Nucleus accumbens (tissue), 56 donors: ENCODE results near the gene SDR42E2.
"Not testable (repeated sequence)": the region's sequence is repeated elsewhere in the genome, so short reads cannot be mapped to it uniquely, and the experiment has no call there.

Experiments
- DNase-seq, 56 donors: peaks; one replicate each; lab custom pipeline; 2025; lab: John Stamatoyannopoulos, UW

Gene SDR42E2

GRCh38 chr16:22206842-22207714 lies 44.8 kb downstream of the SDR42E2 start:
- peak in 51 of 56 donors; percentile 11 to 84 (median 49) for DNase-seq

- no peak for DNase-seq
These were observed 45.5 kb downstream of the SDR42E2 start for GRCh38 chr16:22207715-22208360.

DNA sequence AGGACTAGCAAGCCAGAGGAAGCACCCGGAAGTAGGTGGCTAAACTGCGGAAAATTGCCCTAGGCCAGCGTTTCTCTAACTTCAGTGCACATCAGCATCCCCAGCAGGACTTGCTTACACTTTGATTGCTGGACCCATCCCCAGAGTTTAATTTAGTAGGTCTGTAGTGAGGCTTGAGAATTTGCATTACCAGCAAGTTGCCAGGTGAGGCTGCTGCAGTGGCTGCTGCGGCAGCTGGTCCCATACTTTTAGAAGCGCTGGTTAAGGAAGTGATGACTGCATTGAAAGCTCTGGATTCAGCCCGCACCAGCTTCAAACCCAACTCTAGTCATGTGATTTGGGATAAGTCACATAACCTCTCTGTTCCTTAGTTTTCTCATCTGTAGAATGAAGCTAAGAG lies 48.0 kb downstream of the SDR42E2 start:
- no peak for DNase-seq

- DNase-seq: no peak
These were observed 48.5 kb downstream of the SDR42E2 start for GRCh38 chr16:22210854-22211253.

DNA sequence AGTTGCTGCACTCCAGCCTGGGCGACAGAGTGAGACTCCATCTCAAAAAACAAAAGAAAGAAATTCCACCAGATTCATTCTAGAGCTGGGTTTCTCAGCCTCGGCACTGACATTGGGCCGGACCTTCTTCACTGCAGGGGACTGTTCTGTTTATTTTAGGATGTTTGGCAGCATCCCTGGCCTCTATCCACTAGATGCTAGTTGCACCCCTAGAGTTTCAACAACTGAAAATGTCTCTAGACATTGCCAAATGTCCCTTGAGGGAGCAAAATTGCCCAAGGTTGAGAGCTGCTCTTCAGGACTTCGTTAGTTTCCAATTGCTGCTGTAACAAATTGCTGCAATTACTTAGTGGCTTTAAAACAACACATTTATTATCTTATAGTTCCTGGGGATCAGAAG lies 50.9 kb downstream of the SDR42E2 start:
- no peak for DNase-seq

DNA sequence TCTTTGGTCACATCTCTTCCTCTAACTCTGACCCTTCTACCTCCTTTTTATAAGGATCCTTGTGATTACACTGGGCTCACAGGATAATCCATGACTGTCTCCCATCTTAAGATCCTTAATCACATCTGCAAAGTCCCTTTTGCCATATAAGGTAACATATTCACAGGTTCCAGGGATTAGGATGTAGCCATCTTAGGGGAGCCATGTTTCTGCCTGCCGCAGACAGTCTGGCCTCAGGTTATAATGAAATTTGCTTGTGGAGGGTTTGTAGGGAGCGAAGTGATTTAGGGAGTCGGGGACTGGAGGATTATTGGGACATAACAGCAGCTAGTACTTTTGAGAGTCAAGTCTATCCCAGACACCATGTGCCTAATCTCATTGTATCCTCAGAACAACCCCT lies 51.5 kb downstream of the SDR42E2 start:
- DNase-seq: no peak

- DNase-seq: no peak
These were observed 52.1 kb downstream of the SDR42E2 start for GRCh38 chr16:22214402-22214801.

GRCh38 chr16:22214889-22215288 lies 52.6 kb downstream of the SDR42E2 start:
- no peak for DNase-seq

- DNase-seq: no peak
These were observed 54.0 kb downstream of the SDR42E2 start for GRCh38 chr16:22216191-22216831.

- not testable (repeated sequence) for DNase-seq
These were observed 54.5 kb downstream of the SDR42E2 start for GRCh38 chr16:22216832-22217225.

DNA sequence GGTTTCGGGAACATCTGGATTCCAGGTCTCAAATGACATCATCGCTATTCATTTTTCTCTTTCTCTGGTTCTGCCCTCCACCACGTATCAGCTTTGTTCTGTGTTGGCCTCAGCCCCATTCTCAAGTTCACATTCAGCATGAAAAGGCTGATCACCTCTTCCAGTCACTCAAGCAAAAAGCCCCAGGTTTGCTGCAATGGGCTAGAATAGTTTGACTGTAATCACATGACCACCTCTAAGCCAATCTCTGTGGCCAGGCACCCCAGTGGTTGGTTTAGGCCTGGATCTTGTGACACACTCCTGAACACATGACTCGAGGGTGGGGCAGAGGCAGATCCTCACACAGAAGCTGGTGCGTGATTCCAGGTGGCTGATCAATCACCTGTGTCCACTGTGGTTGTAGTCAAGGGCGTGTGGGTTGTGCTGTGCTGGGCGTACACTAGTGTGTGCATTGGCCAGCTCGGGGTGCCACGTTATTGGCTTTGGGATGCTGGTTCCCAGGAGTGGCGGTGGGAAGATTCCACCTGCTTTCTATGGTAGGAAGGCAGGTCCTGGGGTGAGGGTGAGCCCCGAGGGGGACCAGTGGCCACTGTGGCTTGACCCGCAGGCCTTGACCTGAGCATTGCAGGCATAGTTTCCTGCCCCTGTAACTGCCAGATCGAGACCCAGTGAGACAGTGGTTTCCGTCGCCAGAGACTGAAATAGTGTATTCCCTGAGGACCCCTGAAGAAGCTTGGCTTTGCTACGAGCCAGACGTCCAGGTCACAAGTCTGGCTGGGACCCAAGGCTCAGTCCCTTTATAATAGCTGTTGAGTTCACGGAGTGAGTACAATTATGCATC lies 55.8 kb downstream of the SDR42E2 start:
- DNase-seq: peak in 1 of 56 donors; percentile 3

GRCh38 chr16:22219389-22220068 lies 57.2 kb downstream of the SDR42E2 start:
- DNase-seq: no peak

GRCh38 chr16:22220069-22220440 lies 57.7 kb downstream of the SDR42E2 start:
- peak in 1 of 56 donors; percentile 3 for DNase-seq

DNA sequence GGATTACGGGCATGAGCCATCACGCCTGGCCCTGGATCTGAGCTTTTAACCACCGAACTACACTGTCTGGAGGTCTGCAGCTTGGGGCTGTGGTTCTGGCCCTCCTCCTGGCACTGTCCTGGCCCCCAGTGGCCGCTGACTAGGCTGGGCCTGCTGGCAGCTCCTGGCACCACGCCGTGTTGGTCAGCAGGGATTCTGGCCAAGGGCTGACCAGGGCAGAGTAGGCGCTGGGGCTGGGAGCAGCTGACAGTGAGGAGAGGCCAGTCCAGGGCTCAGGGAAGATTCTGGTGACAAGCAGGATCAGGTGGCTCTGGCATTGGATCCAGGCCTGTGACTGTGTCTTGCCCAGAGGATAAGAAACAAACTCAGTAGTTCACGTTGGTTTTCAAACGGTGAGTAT lies 58.4 kb downstream of the SDR42E2 start:
- DNase-seq: peak in 46 of 56 donors; percentile 1 to 83 (median 35)

DNA sequence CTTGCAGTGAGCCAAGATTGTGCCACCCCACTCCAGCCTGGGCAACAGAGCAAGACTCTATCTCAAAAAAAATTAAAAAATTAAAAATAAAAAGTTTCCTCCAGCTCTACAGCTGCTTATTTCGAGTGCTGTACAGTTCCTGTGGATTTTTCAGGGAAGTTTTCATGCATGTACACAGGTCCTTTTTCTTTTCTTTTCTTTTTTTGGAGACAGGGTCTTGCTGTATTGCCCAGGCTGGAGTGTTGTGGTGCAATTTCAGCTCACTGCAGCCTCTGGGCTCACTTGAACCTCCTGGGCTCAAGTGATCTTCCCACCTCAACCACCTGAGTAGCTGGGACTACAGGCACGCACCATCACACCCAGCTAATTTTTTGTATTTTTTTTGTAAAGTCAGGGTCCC lies 59.7 kb downstream of the SDR42E2 start:
- no peak for DNase-seq

- DNase-seq: no peak
These were observed 60.7 kb downstream of the SDR42E2 start for GRCh38 chr16:22222998-22223397.

- DNase-seq: peak in 48 of 56 donors; percentile 1 to 91 (median 38)
These were observed 62.8 kb downstream of the SDR42E2 start for GRCh38 chr16:22225060-22225459.

GRCh38 chr16:22229889-22230288 lies 67.6 kb downstream of the SDR42E2 start:
- no peak for DNase-seq

DNA sequence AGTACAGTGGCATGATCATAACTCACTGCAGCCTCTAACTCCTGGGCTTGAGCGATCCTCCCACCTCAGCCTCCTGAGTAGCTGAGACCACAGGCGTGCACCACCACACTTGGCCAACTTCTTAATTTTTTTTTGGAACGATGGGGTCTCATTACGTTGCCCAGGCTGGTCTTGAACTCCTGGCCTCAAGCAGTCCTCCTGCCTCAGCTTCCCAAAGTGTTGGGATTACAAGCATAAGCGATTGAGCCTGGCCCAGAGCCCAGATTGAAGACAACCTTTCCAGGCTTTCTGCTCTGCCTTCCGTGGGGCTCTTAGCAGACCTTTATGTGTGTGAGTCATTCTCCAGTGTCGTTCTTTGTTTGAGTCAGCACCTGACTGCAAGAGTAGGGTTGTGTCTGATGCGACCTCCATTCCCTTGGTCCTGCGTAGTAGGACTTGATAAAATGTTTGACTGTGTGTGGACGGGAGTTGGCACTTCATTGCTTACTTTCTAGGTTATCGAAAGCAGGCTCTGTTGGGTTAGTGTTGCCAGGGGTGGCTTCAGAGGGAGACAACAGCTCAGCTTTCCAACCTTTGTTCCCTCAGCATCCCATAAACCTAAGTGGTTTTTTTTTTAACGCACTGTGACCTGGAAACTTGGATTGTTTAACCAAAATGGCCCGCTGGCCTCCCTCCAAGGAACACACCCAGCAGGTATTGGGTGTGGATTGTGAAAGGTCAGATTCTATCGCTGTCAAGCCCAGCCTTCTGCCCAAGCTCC lies 70.2 kb downstream of the SDR42E2 start:
- DNase-seq: no peak
